HEK293 (cell line): ENCODE measurements around the gene BACH2.

Source experiments
- YY1 ChIP-seq: fragments of 450-650 bp; formaldehyde crosslinking; IDR thresholded peaks from 2 replicates; pipeline ENCODE4 v1.5.1; 2018; ENCODE audit warnings: missing biosample characterization, missing genetic modification characterization
- ZNF274 ChIP-seq, 2 experiments: fragments of 200-500 bp in 1 of 2; fragments of 450-650 bp in 1 of 2; sonication (Bioruptor generic) in 1 of 2; formaldehyde crosslinking in 1 of 2; IDR thresholded peaks; 2 replicates each; pipeline versions ENCODE4 v1.5.1 to v1.6.1; 2014 to 2016; ENCODE audit warnings: borderline replicate concordance in 1 of 2, inconsistent platforms in 1 of 2, low read length in 1 of 2, missing biosample characterization in 1 of 2, missing genetic modification characterization in 1 of 2

DNA sequence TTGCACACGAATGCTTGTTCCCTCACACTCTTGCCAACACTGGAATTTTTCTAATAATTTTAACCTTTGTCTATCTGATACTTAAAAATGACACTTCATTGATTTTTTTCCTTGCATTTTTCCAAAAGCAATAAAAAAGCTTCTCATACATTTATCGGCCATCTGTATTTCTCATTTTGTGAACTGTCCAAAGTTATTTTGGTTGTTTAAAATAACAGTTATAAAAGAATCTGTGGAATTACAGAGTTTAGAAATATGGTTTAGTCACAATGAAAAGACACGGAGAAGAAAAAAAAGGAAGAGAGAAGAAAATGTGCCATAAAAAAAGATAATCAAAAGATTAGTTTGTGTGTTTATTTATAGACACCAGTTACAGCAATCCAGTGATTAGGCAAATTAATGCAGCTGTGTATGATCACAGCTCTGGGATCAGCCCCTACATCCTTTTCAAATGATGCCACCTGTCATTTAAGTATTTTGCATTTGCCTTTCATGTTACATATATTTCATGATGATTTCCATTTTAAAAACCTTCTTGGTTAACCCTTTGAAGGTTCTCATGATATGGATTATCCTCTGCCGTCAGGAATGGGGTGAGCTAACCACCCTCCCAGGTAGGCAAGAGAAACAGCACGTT lies 171.7 kb downstream of the BACH2 start:
- TF ChIP-seq ZNF274 (IDR thresholded peaks at IDR 0.05; ENCODE audit: low read length), result no peak
- TF ChIP-seq ZNF274 (tag by site-specific recombination; IDR thresholded peaks at IDR 0.05; ENCODE audit: borderline replicate concordance), result no peak
- TF ChIP-seq YY1, result no peak
